Epithelial cell of proximal tubule (primary cell): ENCODE results near the gene CDC5L. TPM values are rescaled to one million over a fixed set of nuclear protein-coding genes. Genes with fewer than 3 reads are reported as not detected.

Experiments used
- DNase-seq: peaks from one replicate; pipeline ENCODE4 v3.0.0-alpha.2; 2011; ENCODE audit warnings: low read depth
- H3K4me3 ChIP-seq: 2 replicates; pipeline ENCODE4 v1.5.1; 2011; ENCODE audit warnings: low read depth, mild to moderate bottlenecking, low read length
- CTCF ChIP-seq: conservative IDR thresholded peaks from 2 replicates; pipeline ENCODE4 v1.5.1; 2012; ENCODE audit warnings: low read depth, mild to moderate bottlenecking, low read length
- total RNA-seq: library from RNA; depleted of rRNA; stranded (reverse); fragments of >200 nt; gene quantifications from 2 replicates; pipeline ENCODE4 v1.2.3, GENCODE V29; 2015

CDC5L gene
- total RNA-seq, 1 donor from 2014 or later: 25.9 TPM

- no peak for TF ChIP-seq CTCF
- no peak overlapping the region for H3K4me3 ChIP-seq
- no peak for DNase-seq
Measured at GRCh38 chr6:44470115-44470464, 82.6 kb downstream of the CDC5L start.

GRCh38 chr6:44470746-44471145 lies 83.2 kb downstream of the CDC5L start:
- no peak for TF ChIP-seq CTCF
- no peak for DNase-seq
- H3K4me3 ChIP-seq: no peak overlapping the region

GRCh38 chr6:44471271-44471981 lies 83.9 kb downstream of the CDC5L start:
- H3K4me3 ChIP-seq: no peak overlapping the region
- no peak for TF ChIP-seq CTCF
- DNase-seq: no peak

GRCh38 chr6:44472250-44472945 lies 84.9 kb downstream of the CDC5L start:
- no peak for DNase-seq
- H3K4me3 ChIP-seq: no peak overlapping the region
- TF ChIP-seq CTCF: no peak

- no peak for DNase-seq
- TF ChIP-seq CTCF: no peak
- H3K4me3 ChIP-seq: no peak overlapping the region
Measured at GRCh38 chr6:44473393-44474189, 86.1 kb downstream of the CDC5L start.

- no peak overlapping the region for H3K4me3 ChIP-seq
- TF ChIP-seq CTCF: no peak
- no peak for DNase-seq
Measured at GRCh38 chr6:44474190-44474631, 86.7 kb downstream of the CDC5L start.
